ENCODE results near the gene POLA2. TPM values are rescaled to one million over a fixed set of nuclear protein-coding genes. Genes with fewer than 3 reads are reported as not detected.
A peak's percentile ranks its signal among the peaks of the same experiment; 100 is the strongest.

Gene POLA2, protein sequence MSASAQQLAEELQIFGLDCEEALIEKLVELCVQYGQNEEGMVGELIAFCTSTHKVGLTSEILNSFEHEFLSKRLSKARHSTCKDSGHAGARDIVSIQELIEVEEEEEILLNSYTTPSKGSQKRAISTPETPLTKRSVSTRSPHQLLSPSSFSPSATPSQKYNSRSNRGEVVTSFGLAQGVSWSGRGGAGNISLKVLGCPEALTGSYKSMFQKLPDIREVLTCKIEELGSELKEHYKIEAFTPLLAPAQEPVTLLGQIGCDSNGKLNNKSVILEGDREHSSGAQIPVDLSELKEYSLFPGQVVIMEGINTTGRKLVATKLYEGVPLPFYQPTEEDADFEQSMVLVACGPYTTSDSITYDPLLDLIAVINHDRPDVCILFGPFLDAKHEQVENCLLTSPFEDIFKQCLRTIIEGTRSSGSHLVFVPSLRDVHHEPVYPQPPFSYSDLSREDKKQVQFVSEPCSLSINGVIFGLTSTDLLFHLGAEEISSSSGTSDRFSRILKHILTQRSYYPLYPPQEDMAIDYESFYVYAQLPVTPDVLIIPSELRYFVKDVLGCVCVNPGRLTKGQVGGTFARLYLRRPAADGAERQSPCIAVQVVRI
- total RNA-seq, result 10 to 100 TPM; 42.0 to 51.1 TPM

DNA sequence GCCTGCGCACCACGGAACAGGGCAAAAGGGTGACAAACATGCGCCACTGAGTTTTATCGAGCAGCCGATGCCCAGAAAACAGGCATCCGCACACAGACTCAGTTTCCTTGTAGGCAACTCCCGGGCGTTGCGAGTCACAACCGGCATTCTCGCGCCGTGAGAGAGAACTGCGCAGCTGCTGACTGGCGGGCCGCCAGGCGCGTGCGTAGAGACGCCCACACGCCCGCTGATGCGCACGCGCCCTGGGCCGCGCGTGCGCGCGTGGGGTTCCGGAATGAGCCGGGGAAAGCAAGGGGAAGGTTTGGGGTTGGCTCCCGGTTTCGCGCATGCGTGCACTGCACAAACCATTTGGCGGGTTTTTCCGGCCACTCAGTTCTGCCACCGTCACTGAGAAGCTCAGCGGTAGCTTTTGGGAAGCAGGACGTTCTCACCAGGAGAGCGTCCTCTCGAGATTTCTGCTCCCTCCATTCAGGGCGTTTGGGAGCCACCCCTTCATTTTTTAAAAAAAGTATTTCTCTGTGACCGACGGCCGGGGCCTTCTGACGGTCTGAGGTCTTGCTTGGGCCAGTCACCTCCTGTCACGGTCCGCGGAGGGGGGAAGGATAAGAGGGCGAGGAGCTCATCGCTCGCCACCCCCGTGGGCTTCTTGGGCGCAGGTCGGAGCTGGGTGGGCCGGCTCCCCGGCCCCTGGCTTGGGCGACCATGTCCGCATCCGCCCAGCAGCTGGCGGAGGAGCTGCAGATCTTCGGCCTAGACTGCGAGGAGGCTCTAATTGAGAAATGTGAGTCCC lies at the start of gene POLA2:
Gene POLA2 (plus strand): TSS at position 372 of the 790 bp plus-strand sequence. CDS start 331 bp downstream, at position 703.
- Mint-ChIP-seq H3K27ac (peak within 1 kb of the TSS; percentile 92), H3K9me3 (no peaks in the 10 kb centered on the region), H3K27me3 (no peaks in the 10 kb centered on the region), H3K4me1 (peaks cover 60% of the 10 kb centered on the region), H3K36me3 (ENCODE audit: low read depth) (peaks cover 28% of the 10 kb centered on the region), H3K4me3 (peak within 1 kb of the TSS; percentile 95)
- ChIA-PET POLR2A (interaction anchor here (0.6 to 3.0 kb wide), 65 partner anchors 10 to 518 kb away, joined by 3 to 39 read pairs (median 4); partner anchors contain the start of genes CAPN1, CDC42EP2, CDCA5 and DPF2), CTCF (interaction anchor here (0.6 to 2.3 kb wide), 17 partner anchors 11 to 518 kb away, joined by 3 to 24 read pairs (median 5); partner anchors contain the start of genes CDC42EP2, DPF2, FAU and MRPL49)
- peak; percentile 96 for DNase-seq

DNA sequence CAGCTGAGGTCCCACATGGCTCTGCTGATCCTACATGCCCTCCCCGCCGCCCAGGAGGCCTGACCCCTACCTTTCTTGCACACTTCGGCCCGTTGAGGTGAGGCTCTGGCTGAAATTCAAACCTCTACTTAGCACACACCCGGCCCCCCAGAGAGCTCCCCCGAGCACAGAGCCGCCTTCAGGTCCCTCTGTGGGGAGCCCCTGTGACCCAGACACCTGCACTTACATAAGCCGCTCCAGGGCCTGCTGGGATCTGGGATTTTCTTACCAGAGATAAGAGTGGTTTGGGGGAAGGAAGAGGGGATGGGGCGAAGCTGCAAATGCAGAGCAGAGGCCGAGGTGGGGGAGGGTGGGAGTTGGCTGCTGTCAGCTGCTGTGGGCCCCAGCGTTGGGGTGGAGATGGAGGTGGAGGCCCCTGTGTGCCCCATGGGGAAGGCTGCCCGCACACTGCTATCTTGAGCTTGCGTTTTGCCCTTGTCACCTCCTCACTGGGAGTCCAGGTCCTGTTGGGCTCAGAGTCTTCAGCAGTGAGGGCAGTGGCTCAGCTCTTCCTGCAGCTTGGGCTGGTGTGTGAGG lies 49.4 kb upstream of the POLA2 start:
- CTCF ChIA-PET, result interaction anchor here (0.6 to 2.4 kb wide), 3 partner anchors 9 to 63 kb away, joined by 4 to 7 read pairs (median 5); no protein-coding TSS in a partner anchor
- H3K27ac Mint-ChIP-seq, result no peak overlapping the region

DNA sequence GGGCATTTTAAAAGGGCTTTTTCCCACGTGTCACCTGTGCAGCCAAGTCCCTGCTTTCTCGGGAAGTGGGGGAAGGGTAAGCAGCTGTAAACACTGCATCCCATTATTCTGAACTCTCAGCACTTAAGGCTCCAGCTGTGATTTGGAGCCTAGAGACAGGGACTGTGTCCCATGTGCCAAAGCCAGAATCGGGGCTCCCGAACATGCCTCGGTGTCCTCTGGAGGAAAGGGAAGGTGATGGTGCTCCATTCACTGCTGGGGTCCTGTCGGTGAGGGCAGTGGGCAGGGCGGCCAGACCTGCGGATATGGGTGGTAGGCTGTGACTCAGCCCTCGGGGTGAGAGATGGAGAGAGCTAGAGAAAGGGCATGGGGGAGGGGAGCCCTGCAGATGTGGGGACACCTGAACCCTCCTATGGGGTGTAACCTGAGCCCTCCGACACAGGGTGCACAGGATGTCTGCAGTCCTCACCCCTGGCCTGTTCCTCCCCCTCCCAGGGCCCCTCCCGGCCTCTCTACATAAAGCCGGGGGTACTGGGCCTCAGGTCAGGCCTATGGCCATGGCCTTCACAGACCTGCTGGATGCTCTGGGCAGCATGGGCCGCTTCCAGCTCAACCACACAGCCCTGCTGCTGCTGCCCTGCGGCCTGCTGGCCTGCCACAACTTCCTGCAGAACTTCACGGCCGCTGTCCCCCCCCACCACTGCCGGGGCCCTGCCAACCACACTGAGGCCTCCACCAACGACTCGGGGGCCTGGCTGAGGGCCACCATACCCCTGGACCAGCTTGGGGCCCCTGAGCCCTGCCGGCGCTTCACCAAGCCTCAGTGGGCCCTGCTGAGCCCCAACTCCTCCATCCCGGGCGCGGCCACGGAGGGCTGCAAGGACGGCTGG lies 48.2 kb upstream of the POLA2 start:
- Mint-ChIP-seq H3K36me3 (ENCODE audit: low read depth) (peaks cover 22% of the 10 kb centered on the region), H3K27me3 (no peaks in the 10 kb centered on the region), H3K27ac (no peak overlapping the region), H3K9me3 (no peaks in the 10 kb centered on the region), H3K4me1 (peaks cover 27% of the 10 kb centered on the region), H3K4me3 (no peak overlapping the region)
- POLR2A ChIA-PET, result no interaction called here
- no peak for DNase-seq
- CTCF ChIA-PET, result interaction anchor here (1.1 to 2.4 kb wide), 2 partner anchors 10 to 12 kb away, joined by 4 to 7 read pairs; no protein-coding TSS in a partner anchor

More for the DNA sequence above, 49.4 kb upstream of the POLA2 start:
- Mint-ChIP-seq H3K27me3 (no peaks in the 10 kb centered on the region), H3K36me3 (ENCODE audit: low read depth) (peaks cover 26% of the 10 kb centered on the region), H3K9me3 (no peaks in the 10 kb centered on the region), H3K4me1 (peaks cover 27% of the 10 kb centered on the region), H3K4me3 (no peak overlapping the region)
- POLR2A ChIA-PET, result no interaction called here
- DNase-seq, result no peak

DNA sequence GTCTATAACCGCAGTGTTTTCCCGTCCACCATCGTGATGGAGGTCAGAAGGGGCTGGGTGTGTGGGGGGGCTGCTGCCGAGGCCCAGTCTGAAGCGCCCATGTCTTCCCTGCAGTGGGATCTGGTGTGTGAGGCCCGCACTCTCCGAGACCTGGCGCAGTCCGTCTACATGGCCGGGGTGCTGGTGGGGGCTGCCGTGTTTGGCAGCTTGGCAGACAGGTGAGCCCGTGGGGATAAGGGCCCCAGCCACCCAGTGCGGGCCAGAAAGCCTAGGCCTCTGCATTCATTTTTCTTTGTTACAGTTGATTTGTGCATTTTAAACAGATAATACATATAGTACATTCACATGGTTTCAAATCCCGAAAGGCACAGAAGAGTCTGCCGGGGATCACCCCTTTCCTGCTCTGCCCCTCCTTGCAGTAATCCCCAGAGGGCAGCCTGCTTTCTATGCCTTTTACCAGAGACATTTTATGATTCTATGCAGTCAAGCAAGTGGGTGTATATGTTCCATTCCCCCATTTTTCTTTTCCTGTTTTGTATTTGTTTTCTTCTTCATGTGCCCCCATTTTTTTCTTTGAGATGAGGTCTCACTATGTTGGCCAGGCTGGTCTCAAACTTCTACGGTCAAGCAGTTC lies 47.4 kb upstream of the POLA2 start:
- Mint-ChIP-seq H3K36me3 (ENCODE audit: low read depth) (peaks cover 16% of the 10 kb centered on the region), H3K27ac (no peak overlapping the region), H3K4me1 (peaks cover 24% of the 10 kb centered on the region), H3K9me3 (no peaks in the 10 kb centered on the region), H3K4me3 (no peak overlapping the region), H3K27me3 (peaks cover 2% of the 10 kb centered on the region)
- ChIA-PET CTCF (interaction anchor here (0.9 kb wide), 1 partner anchor 101 kb away, joined by 4 read pairs; the partner anchor contains the start of gene CDC42EP2), POLR2A (interaction anchor here (1.6 kb wide), 1 partner anchor 48 kb away, joined by 5 read pairs; the partner anchor contains the start of gene POLA2)
- no peak for DNase-seq

DNA sequence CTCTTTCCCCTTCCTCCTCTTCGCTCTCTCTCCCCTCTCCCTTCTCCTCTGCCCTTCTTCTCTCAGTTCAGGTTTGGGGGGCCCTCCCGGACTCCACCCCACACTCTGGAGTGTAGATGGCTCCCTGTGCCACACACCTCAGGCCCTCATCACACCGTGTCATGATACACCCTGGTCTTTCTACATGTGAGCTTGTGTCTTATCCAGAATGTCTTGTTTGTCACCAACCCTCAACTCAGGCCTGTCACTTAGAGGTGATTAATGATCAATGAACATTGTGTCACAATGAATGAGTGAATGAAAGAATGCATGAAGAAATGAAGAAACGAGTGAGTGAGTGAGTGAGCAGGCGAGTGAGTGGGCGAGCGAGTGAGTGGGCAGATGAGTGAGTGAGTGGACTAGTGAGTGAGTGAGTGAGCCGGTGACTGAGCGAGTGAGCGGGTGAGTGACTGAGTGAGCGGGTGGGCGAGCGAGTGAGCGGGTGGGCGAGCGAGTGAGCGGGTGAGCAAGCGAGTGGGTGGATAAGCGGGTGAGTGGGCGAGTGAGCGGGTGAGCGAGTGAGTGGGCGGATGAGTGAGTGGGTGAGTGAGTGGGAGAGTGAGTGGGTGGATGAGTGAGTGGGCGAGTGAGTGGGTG lies 46.2 kb upstream of the POLA2 start:
- Mint-ChIP-seq H3K27ac (no peak overlapping the region), H3K4me3 (no peak overlapping the region), H3K27me3 (peaks cover 2% of the 10 kb centered on the region), H3K36me3 (ENCODE audit: low read depth) (peaks cover 10% of the 10 kb centered on the region), H3K4me1 (peaks cover 32% of the 10 kb centered on the region), H3K9me3 (no peaks in the 10 kb centered on the region)
- DNase-seq, result no peak
- ChIA-PET CTCF (interaction anchor here (0.9 kb wide), 1 partner anchor 99 kb away, joined by 4 read pairs; the partner anchor contains the start of gene CDC42EP2), POLR2A (interaction anchor here (1.6 kb wide), 1 partner anchor 46 kb away, joined by 5 read pairs; the partner anchor contains the start of gene POLA2)

DNA sequence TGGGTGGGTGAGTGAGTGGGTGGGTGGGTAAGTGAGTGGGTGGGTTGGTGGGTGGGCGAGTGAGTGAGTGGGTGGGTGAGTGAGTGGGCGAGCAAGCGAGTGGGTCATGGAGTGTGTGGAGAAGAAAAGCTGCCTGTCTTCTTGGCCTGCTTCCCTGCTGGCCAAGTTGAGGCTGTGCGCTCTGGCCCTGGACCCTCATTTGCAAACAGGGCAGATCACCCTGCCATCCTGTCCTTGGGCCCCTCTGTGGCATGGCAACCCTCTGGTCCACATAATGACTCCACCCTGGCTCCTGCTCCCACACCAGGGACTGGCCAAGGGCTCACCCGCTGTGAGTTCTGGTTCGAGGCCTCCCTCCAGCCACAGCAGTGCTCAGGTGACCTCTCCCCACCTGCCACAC lies 44.9 kb upstream of the POLA2 start:
- no peak overlapping the region for H3K4me3 Mint-ChIP-seq
- ChIA-PET CTCF (no interaction called here), POLR2A (no interaction called here)
- peaks cover 2% of the 10 kb centered on the region for H3K27me3 Mint-ChIP-seq
- H3K27ac Mint-ChIP-seq, result no peak overlapping the region
- peaks cover 3% of the 10 kb centered on the region for H3K36me3 Mint-ChIP-seq (ENCODE audit: low read depth)
- H3K9me3 Mint-ChIP-seq, result no peaks in the 10 kb centered on the region
- H3K4me1 Mint-ChIP-seq, result peaks cover 32% of the 10 kb centered on the region
- DNase-seq, result no peak

DNA sequence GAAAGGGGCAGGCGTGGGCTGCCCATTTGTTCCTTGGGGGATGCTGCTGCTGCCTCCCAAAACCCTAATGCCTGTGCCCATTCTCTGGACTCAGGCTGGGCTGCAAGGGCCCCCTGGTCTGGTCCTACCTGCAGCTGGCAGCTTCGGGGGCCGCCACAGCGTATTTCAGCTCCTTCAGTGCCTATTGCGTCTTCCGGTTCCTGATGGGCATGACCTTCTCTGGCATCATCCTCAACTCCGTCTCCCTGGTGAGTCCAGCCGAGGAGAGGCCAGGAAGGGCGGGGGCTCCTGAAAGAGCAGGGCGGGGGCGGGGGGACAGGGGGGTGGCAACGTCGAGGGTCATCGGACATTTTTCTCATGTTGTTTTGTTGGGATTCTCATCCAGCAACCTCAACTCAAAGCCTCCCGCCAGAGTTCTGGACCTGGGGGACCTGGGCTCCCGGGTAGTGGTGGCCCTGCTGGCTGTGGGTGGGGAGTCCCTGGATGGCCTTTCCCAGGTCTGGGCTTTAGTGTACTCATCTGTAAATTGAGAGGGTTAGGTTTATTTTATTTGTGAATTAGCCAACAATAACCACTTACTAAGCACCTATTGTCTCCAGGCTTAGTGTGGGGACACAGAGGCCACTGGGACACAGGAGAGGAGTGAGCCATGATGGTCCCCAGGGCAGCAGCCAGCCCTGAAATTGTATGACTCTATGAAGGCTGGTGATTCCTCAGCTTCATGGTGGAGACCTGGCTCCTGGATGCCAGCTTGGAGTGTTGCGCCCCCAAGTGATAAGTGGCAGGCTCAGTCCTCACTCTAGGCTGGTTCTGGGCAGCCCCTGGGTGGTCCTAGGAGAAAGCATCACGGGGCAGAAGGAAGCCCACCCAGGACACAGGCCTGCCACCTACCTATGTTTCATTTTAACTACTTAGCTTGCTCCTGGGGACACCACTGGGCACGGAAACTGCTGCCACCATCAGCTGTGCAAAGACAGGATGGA lies 44.0 kb upstream of the POLA2 start:
- Mint-ChIP-seq H3K36me3 (ENCODE audit: low read depth) (peaks cover 3% of the 10 kb centered on the region), H3K4me1 (peaks cover 36% of the 10 kb centered on the region), H3K27ac (no peak overlapping the region), H3K4me3 (no peak overlapping the region), H3K9me3 (no peaks in the 10 kb centered on the region), H3K27me3 (peaks cover 2% of the 10 kb centered on the region)
- CTCF ChIA-PET, result no interaction called here
- POLR2A ChIA-PET, result interaction anchor here (2.8 kb wide), 1 partner anchor 44 kb away, joined by 10 read pairs; the partner anchor contains the start of gene POLA2
- no peak for DNase-seq

DNA sequence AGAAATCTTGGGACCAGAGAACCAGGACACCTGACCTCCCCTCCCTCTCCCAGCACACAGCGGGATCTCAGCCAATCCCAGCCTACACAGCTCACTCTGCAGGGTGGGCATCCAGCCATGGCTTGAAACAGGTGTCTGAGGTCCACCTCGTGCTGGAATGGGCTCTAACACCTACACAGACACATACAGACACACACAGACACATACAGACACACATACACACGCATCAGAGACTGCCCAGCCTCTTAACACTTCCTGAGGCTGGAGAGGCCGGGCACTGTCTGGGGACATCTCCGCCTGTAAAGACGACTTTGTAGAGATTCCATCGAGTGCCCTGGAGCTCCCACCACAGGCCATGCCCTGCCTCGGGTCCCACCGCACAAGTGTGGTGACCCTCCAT lies 43.3 kb upstream of the POLA2 start:
- Mint-ChIP-seq H3K27me3 (peaks cover 4% of the 10 kb centered on the region), H3K36me3 (ENCODE audit: low read depth) (no peaks in the 10 kb centered on the region), H3K4me3 (no peak overlapping the region), H3K27ac (no peak overlapping the region), H3K4me1 (peaks cover 35% of the 10 kb centered on the region), H3K9me3 (no peaks in the 10 kb centered on the region)
- no peak for DNase-seq
- POLR2A ChIA-PET, result interaction anchor here (2.8 kb wide), 1 partner anchor 44 kb away, joined by 10 read pairs; the partner anchor contains the start of gene POLA2
- CTCF ChIA-PET, result interaction anchor here (1.6 kb wide), 1 partner anchor 13 kb away, joined by 4 read pairs; no protein-coding TSS in a partner anchor

DNA sequence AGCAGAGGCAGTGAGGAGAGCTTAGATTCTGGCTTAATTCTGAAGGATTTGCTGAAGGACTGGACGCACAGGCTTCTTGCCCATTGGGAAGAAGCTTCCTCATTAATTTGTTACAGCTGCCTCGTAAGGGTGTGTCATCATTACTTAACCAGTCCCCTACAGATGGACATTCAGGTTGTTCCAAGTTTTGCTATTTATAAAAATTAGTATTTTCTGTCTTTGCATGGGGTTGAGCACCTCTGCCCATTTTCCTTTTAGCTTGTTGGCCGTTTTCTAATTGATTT lies 41.9 kb upstream of the POLA2 start:
- Mint-ChIP-seq H3K27ac (peak overlapping the region; percentile 26), H3K9me3 (no peaks in the 10 kb centered on the region), H3K27me3 (peaks cover 7% of the 10 kb centered on the region), H3K4me1 (peaks cover 26% of the 10 kb centered on the region), H3K4me3 (no peak overlapping the region), H3K36me3 (ENCODE audit: low read depth) (no peaks in the 10 kb centered on the region)
- no peak for DNase-seq
- ChIA-PET POLR2A (interaction anchor here (2.8 kb wide), 1 partner anchor 42 kb away, joined by 10 read pairs; the partner anchor contains the start of gene POLA2), CTCF (interaction anchor here (0.7 to 1.6 kb wide), 4 partner anchors 14 to 110 kb away, joined by 3 to 5 read pairs (median 4); no protein-coding TSS in a partner anchor)

DNA sequence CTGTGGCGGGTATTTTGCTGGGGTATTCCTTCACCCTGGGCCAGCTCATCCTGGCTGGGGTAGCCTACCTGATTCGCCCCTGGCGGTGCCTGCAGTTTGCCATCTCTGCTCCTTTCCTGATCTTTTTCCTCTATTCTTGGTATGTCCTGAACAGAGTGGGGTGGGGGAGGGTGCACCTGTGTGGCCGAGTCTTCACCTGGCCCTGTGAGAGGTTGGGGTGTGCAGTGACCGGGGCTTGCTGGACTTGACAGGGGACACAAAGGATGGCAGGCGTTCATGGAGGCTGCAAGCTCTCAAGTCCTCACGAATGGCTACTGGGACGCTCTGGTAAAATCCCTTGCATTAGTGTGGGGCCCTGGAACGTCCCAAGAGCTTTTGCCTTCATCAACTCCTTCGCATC lies 40.7 kb upstream of the POLA2 start:
- ChIA-PET POLR2A (interaction anchor here (1.6 to 2.8 kb wide), 2 partner anchors 41 kb away, joined by 7 to 10 read pairs; partner anchors contain the start of gene POLA2), CTCF (no interaction called here)

More for the DNA sequence above, 40.7 kb upstream of the POLA2 start:
- no peak overlapping the region for H3K27ac Mint-ChIP-seq
- peaks cover 15% of the 10 kb centered on the region for H3K27me3 Mint-ChIP-seq
- peaks cover 31% of the 10 kb centered on the region for H3K4me1 Mint-ChIP-seq
- DNase-seq, result no peak
- no peak overlapping the region for H3K4me3 Mint-ChIP-seq
- H3K9me3 Mint-ChIP-seq, result no peaks in the 10 kb centered on the region
- H3K36me3 Mint-ChIP-seq (ENCODE audit: low read depth), result no peaks in the 10 kb centered on the region
